Heart left ventricle (tissue), 16 donors: ENCODE data around the gene FKBP8. TPM values are rescaled to one million over a fixed set of nuclear protein-coding genes. Genes with fewer than 3 reads are reported as not detected.

Experiments
- ATAC-seq, 4 donors: fragments of 200-7000 bp; cut with Tn5 transposase; one replicate each; pipeline ENCODE4 v1.9.1; 2020 to 2022; ENCODE audit warnings: moderate library complexity in 4 of 4, mild to moderate bottlenecking in 3 of 4, moderate number of reproducible peaks in 1 of 4
- DNase-seq, 5 donors: peaks; one replicate each; pipeline ENCODE4 v3.0.0-alpha.2; 2020
- H3K27ac ChIP-seq, 12 donors: fragments of 200-600 bp; sonication (generic) in 4 of 12; one replicate each; pipeline versions ENCODE4 v1.5.0 to v1.8.0; 2016 to 2022; ENCODE audit warnings: mild to moderate bottlenecking in 2 of 12
- H3K27me3 ChIP-seq, 9 donors: fragments of 200-600 bp; sonication (generic) in 2 of 9; one replicate each; pipeline versions ENCODE4 v1.5.1 to v1.8.0; 2016 to 2022; ENCODE audit warnings: mild to moderate bottlenecking in 3 of 9
- H3K36me3 ChIP-seq, 9 donors: fragments of 200-600 bp; sonication (generic) in 2 of 9; one replicate each; pipeline versions ENCODE4 v1.5.0 to v1.8.0; 2018 to 2022; ENCODE audit warnings: mild to moderate bottlenecking in 2 of 9
- H3K4me1 ChIP-seq, 12 donors: fragments of 200-600 bp; sonication (generic) in 4 of 12; one replicate each; pipeline versions ENCODE4 v1.5.0 to v1.8.0; 2016 to 2022; ENCODE audit warnings: mild to moderate bottlenecking in 3 of 12
- H3K4me3 ChIP-seq, 12 donors: fragments of 200-600 bp; sonication (generic) in 4 of 12; one replicate each; pipeline versions ENCODE4 v1.5.0 to v1.8.0; 2017 to 2022; ENCODE audit warnings: mild to moderate bottlenecking in 9 of 12, moderate library complexity in 4 of 12
- H3K9me3 ChIP-seq, 12 donors: fragments of 200-600 bp; sonication (generic) in 4 of 12; one replicate each; pipeline versions ENCODE4 v1.5.0 to v1.8.0; 2016 to 2022; ENCODE audit warnings: mild to moderate bottlenecking in 1 of 12
- CTCF ChIP-seq, 12 donors: fragments of 200-600 bp; sonication (generic) in 4 of 12; IDR thresholded peaks; one replicate each; pipeline versions ENCODE4 v1.5.0 to v1.8.0; 2018 to 2022; ENCODE audit warnings: antibody characterized with exemption in 12 of 12, mild to moderate bottlenecking in 5 of 12
- POLR2A ChIP-seq, 2 donors: fragments of 450-650 bp; IDR thresholded peaks; one replicate each; pipeline ENCODE4 v1.6.1; 2017; ENCODE audit warnings: antibody characterized with exemption in 2 of 2, mild to moderate bottlenecking in 2 of 2, moderate library complexity in 2 of 2
- WGBS, 4 donors: extraction: QIAGEN DNeasy Blood & Tissue Kit in 2 of 4; methylation state at CpG; one replicate each; pipeline versions ENCODE4 v1.1.5 to v1.1.7; 2013 to 2018; 5-methylcytosine and 5-hydroxymethylcytosine counted together
- intact Hi-C, 10 donors: fragments of 100-400 bp; cut with DNase I; formaldehyde crosslinking; loops; one replicate each; pipeline versions ENCODE4 v1.11.1 to v1.14.2; 2022
- polyA plus RNA-seq, 2 donors: library from polyadenylated mRNA; stranded (reverse); fragments of 200-250 nt; gene quantifications; one replicate each; pipeline ENCODE4 v1.2.3, GENCODE V29; 2013
- total RNA-seq, 9 donors: library from RNA; depleted of rRNA in 2 of 9; stranded (reverse); fragments of >200 nt in 2 of 9; fragmentation: NEBNext Ultra II Directional in 3 of 9; extraction: Animal tissue kit (Norgen Biotek cat#: 25700) in 3 of 9; gene quantifications; one replicate each; pipeline versions ENCODE4 v1.1.0 to v1.2.4, GENCODE V29; 2016 to 2023
- donor health status: ischemic (EF 13 %, LVEDD 7.1; RV severe dilation, severe dysfunction).
- donor health status: healthy with polysubstance abuse.
- donor health status: DM: no; HTN: yes; CAD: no.
- donor health status: DM: no; HTN: no; CAD: no.
- donor health status: ischemic (EF 25% LVEDD 6.9; RV normal size, moderate dysfunction).
- donor health status: ischemic (EF 25% LVEDD 5.7; RV mildly dilated, moderate dysfunction).
- donor health status: healthy.
- donor health status: DM: yes; HTN: yes; CAD: no.
- donor health status: ischemic (EF 35%, LVEDD 5.7; RV mildly dilated, moderate dysfunction).
- donor health status: nonischemic (EF 11% LVEDD 7.7; RV severe dilation, severe dysfunction).
- donor health status: DM: yes; HTN: yes; CAD: no.
- donor health status: PGD.
- donor health status: ischemic (EF 29% LVEDD 5.4; RV normal size, mild dysfunction).
- donor health status: nonischemic (EF 23%, LVEDD 6.1; RV moderate dilation, normal function).

FKBP8 gene
- total and polyA plus RNA-seq, 11 donors = 136 to 353 (median 157) TPM

GRCh38 chr19:18522124-18522861, 21.1 kb downstream of the FKBP8 start:
- DNase-seq (peak; percentile 100), ATAC-seq (peak; percentile 92 to 96 (median 95))
- WGBS, 4 donors = 1 to 2% (median 2%) methylated on average over 40 to 51 of the region's 51 CpGs
- intact Hi-C loops = loop anchor here in 5 of 10 donors (5.0 kb wide), 5 partner anchors 35 to 60 kb away; partner anchors contain the start of genes KXD1 (in 3 of the 5) and UBA52 (in 1 of the 5)
- Histone ChIP-seq H3K9me3 (no peaks in the 10 kb centered on the region), H3K36me3 (peaks cover 0 to 3% (median 0%) of the 10 kb centered on the region in 9 donors), H3K27ac (peak overlapping the region; percentile 64 to 99 (median 95)), H3K4me3 (peak overlapping the region; percentile 77 to 100 (median 96)), H3K4me1 (peaks cover 0 to 31% (median 14%) of the 10 kb centered on the region in 12 donors), H3K27me3 (no peaks in the 10 kb centered on the region)
- peak in 1 of 2 donors; percentile 44 for TF ChIP-seq POLR2A (IDR thresholded peaks at IDR 0.05)
- TF ChIP-seq CTCF (IDR thresholded peaks at IDR 0.05) = peak in 5 of 12 donors; percentile 8 to 57 (median 39)

GRCh38 chr19:18521692-18522123, 21.7 kb downstream of the FKBP8 start, which contains the start of gene ELL:
Gene ELL, minus strand, starts transcription at chr19:18522070. Its CDS starts 15 bp downstream, at chr19:18522055.
- peak within 1 kb of the TSS; percentile 64 to 99 (median 95) for H3K27ac ChIP-seq
- H3K9me3 ChIP-seq = no peaks in the 10 kb centered on the region
- WGBS, 4 donors = 0 to 1% (median 0%) methylated on average over 3 to 52 of the region's 52 CpGs
- ATAC-seq (peak in 1 of 4 donors; percentile 13), DNase-seq (no peak)
- H3K4me1 ChIP-seq = peaks cover 0 to 36% (median 17%) of the 10 kb centered on the region in 12 donors
- peaks cover 0 to 3% (median 0%) of the 10 kb centered on the region in 9 donors for H3K36me3 ChIP-seq
- peak within 1 kb of the TSS; percentile 77 to 100 (median 96) for H3K4me3 ChIP-seq
- peak in 1 of 12 donors; percentile 4 for TF ChIP-seq CTCF (IDR thresholded peaks at IDR 0.05)
- peak; percentile 88 to 90 for TF ChIP-seq POLR2A (IDR thresholded peaks at IDR 0.05)
- intact Hi-C loops = loop anchor here in 5 of 10 donors (5.0 kb wide), 5 partner anchors 36 to 59 kb away; partner anchors contain the start of genes KXD1 (in 3 of the 5) and UBA52 (in 1 of the 5)
- H3K27me3 ChIP-seq = no peaks in the 10 kb centered on the region

- H3K27me3 ChIP-seq = no peaks in the 10 kb centered on the region
- peak overlapping the region; percentile 64 to 99 (median 95) for H3K27ac ChIP-seq
- ATAC-seq (peak in 1 of 4 donors; percentile 0), DNase-seq (peak in 3 of 5 donors; percentile 41 to 58 (median 42))
- 1% methylated on average over 21 to 41 of the region's 41 CpGs for WGBS, 4 donors
- H3K4me3 ChIP-seq = peak overlapping the region; percentile 77 to 100 (median 96)
- H3K36me3 ChIP-seq = peaks cover 0 to 3% (median 0%) of the 10 kb centered on the region in 9 donors
- intact Hi-C loops = loop anchor here in 5 of 10 donors (5.0 kb wide), 5 partner anchors 36 to 59 kb away; partner anchors contain the start of genes KXD1 (in 3 of the 5) and UBA52 (in 1 of the 5)
- no peaks in the 10 kb centered on the region for H3K9me3 ChIP-seq
- peaks cover 0 to 38% (median 21%) of the 10 kb centered on the region in 12 donors for H3K4me1 ChIP-seq
- TF ChIP-seq CTCF (IDR thresholded peaks at IDR 0.05) (no peak), POLR2A (IDR thresholded peaks at IDR 0.05) (no peak)
Observed at GRCh38 chr19:18520848-18521691, 22.3 kb downstream of the FKBP8 start.
